ENCODE results near the gene EYS.

EYS gene

DNA sequence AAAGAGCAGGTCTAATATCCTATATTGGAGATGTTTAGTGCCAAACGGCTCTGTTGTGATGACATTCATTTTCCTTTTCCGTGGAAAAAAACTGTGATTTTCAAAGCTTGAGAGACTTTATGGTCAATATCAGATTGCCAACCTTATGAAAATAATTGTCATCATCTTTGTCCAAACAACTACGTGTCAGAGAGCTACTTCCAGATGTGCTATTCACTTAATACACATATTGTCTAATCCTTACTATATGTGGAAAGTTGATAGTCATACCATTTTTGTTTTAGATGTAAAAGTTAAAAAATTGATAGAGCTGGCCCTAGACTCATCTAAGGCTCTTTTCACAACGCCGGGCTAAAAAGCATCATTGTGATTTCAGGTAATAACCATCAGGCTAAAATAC lies 1521.4 kb downstream of the EYS start:
- DNase-seq (ENCODE audit: low read depth in 2 of 2, low spot score in 1 of 2), result no peak

DNA sequence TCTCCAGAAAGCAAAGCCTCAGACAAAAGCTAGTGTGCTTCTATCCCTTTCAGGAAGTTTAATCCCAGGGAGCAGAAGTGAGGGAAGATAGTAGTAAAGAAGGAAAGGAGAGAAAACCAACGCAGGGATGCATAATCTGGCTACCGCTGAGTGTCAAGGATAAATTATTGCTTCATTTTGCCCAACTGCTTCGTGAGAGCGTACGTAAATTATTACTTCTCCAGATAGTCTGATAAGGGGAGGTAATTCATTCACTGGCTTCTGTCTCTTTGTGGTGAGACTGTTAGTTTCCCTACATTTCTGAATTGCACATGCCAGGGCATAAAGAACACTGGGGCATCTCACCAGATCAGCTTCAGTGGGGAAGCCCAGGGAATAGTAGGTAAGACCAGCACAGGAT lies 1531.7 kb downstream of the EYS start:
- DNase-seq (ENCODE audit: low read depth in 2 of 2, low spot score in 1 of 2), result no peak

DNA sequence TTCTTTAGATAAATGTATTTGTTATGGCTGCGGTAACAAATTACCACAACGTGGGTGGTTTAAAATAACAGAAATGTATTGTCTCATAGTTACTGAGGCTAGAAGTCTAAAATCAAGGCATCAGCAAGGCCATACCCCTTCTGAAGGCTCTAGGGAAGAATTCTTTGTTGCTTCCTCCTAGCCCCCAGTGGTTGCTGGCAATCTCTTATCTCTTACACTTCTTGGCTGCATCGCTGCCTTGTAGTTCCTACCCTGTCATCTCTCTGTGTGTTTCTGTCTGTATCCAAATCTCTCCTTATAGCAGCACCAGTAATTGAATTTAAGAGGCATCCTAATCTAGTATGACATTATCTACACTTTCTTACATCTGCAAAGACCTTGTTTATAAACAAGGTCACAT lies 1536.7 kb downstream of the EYS start:
- no peak for DNase-seq (ENCODE audit: low read depth in 2 of 2, low spot score in 1 of 2)

DNA sequence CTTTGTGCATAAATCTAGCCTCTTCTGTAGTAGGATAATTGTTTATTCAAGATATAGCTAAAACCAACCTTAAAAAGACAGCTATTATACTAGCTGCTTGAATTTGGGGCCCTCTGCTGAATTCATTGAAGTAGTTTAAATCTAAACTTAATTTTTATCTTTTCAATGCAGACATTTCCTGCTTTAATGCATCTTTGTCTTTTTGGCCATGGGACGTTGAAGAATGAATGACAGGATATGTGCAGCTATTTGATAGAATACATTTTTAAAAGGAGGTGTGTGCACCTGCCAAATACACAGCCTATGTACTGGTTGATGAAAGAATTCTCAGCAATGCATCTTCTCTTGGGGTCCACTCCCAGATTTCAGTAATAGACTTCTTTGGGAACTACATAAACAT lies 1546.5 kb downstream of the EYS start:
- no peak for DNase-seq (ENCODE audit: low read depth in 2 of 2, low spot score in 1 of 2)

DNA sequence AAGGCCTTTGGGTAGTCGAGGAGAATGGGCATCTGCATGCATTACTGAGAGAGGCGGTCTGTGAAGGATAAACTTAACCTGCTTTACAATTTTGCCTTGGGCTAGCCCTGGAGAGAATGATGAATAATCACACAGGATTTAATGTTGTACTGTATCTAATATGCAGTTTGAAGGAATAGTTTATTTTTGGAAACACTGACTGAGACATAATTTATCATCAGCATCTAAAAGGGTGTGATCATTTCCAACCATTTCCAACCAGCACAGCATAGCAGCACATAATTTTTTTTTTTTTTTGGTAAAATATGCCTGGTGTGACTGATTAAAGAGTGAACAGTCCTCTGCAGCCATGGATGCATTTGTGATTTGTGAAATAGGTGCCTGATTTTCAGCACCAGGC lies 1552.0 kb downstream of the EYS start:
- no peak for DNase-seq (ENCODE audit: low read depth in 2 of 2, low spot score in 1 of 2)

DNA sequence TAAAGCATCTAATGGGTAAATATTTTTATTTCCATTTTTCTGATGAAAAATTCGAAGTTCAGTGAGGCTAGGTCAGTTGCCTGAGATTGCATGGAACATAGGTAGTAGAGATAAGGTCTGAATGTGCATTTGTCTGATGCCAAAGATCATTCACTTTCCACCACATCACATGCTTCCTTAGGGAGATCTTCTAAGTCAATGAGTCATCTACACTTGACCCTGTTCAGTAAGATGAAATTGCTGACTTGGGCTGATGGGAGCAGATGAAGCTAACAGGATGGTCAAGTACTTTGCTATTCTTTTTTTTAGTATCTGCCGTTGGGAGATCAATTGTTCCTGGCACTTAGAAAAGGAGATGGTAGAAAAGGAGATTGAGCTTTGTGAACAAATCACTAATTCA lies 1560.2 kb downstream of the EYS start:
- no peak for DNase-seq (ENCODE audit: low read depth in 2 of 2, low spot score in 1 of 2)

DNA sequence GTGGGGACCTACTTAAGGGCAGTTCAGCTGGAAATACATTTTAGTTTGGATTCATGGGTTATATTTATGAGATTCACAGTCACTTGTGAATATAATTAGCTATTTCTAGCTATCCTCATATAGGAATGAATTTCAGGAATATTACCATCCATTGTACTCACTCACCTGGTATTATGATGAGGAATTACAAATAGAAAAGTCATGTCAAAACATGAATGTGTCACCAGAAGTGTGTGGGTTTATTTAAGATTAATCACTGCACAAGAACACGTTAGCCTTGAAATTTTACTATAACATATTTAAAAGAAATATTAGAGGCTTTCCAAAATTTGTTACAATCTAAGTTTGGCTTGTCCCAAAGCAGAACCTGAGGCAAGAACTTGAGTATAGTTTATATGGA lies 1560.9 kb downstream of the EYS start:
- no peak for DNase-seq (ENCODE audit: low read depth in 2 of 2, low spot score in 1 of 2)

DNA sequence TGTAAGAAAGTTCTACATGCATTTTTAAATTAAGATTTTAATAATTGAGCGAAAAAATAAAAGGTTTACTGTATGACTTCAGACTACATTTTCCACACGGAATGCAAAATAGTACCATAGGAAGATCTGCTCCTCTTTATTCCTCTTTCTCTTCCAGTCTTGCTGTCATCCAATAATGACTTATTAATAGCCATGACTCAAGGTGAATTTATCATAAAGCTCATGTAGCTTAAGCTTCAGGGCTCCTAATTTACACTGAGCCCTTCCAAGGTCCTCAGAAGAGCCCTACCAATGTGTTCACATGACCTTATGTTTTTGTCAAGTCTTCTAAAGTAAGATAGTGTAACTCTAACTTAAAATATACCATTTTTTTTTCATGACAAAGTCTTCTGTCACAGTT lies 1561.4 kb downstream of the EYS start:
- no peak for DNase-seq (ENCODE audit: low read depth in 2 of 2, low spot score in 1 of 2)

DNA sequence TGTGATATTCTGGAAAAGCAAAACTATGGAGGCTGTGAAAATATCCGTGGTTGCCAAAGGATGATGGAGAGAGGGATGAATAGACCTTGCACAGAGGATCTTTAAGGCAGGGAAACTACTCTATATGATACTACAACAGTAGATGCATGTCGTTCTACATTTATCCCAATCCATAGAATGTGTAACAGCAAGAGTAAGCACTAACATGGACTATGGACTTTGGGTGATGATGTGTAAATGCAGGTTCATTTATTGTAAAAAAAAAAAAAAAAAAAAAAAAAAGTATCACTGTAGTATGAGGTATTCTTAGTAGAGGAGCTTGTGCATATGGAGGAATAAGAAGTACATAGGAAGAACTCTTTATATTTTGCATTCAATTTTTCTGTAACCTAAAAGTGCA lies 1563.9 kb downstream of the EYS start:
- DNase-seq (ENCODE audit: low read depth in 2 of 2, low spot score in 1 of 2), result no peak

DNA sequence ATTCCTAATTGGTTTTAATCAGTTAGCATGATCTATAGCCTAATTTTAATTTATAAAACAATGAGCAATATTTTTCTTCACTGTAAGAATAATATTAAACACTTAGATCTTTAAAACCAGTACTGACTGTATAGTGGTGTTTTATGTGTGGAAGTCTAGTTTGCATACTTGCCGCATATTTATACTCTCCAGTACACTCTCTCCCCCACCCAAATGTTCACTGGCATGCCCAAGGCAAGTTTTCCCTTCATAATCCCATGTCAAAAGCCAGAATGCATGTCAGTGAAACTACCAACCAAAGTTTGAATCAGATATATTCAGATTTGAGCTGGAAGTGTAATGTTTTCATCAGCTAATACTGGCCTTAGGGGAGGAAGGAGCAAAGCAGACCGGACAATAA lies 1565.3 kb downstream of the EYS start:
- DNase-seq (ENCODE audit: low read depth in 2 of 2, low spot score in 1 of 2), result no peak

DNA sequence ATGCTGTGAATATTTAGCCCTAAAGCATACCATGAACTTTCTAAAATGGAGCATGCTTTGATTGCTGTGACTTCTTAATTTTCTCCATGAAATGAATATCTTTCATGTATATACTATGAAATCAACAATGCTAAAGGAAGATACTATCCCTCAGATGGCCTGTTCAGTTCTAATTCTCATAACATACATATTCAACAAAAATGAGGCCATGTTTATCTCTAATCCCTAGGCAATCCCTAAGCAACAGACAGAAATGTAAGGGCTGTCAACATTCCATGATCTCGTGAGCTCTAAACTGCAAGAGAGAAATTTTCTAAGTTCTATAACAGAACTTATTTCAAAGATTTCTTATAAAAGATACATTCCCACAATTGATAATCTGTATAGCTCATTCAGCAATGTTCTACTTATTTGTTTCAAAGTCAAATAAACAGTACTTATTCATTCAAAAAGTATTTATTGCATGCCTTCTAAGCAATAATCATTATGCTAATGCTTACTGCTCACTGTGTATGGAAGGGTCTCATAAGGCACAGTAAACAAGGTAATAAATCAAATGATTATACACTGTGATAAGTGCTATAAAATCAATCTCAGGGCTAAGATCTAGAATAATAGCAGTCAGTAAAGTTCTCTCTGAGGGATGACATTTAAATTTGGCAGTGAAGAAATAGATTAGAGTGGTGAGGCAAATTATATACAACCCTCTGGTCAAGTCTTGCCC lies 1578.6 kb downstream of the EYS start:
- DNase-seq (ENCODE audit: low read depth in 2 of 2, low spot score in 1 of 2), result no peak

DNA sequence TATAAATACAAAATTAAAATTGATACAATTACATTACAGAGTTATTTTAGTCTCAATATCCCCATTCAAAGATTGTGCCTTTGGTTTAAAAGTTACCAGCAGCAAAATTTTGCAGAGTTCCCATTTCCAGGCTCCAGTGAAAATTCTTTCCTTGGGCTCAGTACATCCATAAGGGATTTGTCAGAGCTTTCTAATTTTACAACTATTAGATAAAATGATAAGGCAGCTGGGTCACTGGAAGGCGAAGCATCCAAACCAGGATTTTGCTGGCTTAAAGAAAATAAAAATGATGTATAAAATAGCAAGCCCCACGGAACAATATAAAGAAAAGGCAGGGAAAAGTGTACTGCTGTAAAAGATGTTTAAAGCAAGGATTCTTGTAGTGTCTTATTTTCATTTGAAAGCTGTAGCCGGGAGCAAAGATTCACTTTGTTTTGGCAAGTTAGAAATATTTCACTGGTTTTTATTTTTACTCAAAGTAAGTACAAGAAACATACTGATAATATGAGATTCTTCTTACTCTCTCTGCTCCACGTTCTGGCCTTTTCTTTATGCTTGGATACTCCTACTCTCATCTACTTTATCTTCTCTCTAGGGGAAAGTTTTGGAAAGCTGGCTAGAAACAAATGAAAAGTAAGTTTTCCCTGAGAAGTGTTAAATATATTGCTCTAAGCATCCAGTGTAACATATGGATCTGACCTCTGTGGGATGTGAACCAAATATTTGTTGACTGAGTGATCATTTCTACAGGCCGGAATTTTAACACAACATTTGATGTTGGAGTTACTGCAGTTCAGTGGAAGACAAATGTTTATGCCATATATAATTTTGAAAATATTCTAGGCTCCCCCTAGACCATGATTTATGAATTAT lies 1583.0 kb downstream of the EYS start:
- no peak for DNase-seq (ENCODE audit: low read depth in 2 of 2, low spot score in 1 of 2)

DNA sequence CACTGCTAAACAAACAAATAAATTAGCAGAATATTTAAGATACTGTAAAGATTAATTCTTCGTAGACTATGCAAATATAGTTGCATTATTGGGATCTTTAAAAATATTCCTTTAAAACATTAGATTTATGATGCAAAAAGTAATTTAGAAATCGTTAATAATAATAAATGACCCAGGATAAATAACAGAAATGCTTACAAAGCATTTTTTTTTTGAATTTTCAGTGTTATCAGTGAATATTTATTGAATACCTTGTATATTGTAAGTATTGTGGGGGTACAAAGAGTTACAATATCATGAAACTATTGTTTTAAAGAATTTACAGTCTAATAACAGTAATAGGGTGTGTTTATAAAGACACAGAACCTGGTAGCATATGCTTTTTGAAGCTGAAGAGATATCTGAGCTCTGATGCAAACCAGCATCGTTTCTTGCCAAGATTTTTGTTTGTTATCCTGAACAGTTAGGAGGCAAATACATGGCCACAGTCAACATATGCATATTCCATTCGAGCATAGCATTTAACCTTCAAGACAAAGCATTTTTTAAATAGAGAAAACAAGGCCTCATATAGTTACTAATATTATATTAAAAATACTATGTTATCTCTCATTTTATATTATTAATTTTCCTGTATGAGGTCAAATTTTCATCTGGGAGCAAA lies 1584.2 kb downstream of the EYS start:
- no peak for DNase-seq (ENCODE audit: low read depth in 2 of 2, low spot score in 1 of 2)

DNA sequence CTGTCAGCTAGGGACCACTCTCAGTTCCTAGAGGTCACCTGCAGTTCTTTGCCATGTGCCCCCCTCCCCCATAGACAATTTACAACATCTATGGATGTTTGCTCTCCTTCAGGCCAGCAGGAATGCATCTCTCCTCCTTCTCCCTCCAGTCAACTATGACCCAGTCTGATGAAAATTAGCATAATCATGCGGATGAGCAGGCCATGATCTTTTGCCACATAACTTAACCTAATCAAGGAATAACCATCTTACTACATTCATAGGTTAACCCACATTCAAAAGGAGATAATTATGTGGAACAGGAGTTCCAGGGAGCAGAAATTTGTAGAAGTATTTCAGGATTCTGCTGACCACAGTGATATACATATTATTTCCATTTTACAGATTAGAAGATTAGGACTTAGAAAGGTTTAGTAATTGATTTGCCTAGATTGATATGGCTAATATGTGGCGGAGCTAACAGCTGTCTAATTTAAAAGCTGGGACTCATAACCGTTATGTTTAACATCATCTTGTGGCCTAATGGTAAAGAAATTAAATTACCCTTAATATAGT lies 1585.9 kb downstream of the EYS start:
- no peak for DNase-seq (ENCODE audit: low read depth in 2 of 2, low spot score in 1 of 2)

DNA sequence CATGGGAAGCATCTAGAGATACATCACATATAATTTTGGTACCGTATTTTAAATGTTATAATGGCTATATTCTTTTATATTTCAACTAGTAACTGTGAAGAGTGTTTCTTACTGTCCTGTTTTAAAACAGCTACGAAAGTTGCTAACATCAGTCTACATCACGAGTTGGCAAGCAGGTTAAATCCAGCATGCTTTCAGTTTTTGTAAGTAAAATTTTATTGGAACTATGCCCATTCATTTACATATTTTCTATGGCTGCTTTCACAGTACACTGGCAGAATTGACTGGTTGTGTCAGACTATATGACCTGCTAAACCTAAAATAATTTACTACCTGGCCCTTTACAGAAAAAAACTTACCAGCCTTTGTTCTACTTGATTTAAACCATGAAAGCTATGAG lies 1593.3 kb downstream of the EYS start:
- DNase-seq (ENCODE audit: low read depth in 2 of 2, low spot score in 1 of 2), result no peak

DNA sequence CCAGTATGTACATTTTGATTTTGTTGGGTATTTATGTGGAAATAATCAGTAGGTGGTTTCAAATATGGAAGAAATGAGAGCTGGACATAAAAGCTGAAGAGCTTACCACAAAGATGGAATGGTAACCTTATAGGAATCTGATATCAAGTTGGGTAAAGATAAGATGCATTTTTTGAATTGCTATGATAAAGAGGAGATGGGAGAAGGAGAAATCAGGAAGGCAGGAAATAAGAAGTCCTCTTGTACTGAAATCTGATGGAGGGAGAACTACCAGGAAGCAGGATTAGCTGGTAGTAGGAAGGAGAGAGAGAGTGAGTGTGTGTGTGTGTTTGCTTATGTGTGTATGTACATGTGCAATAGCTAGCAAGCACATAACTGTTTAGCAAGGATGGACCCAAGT lies 1603.0 kb downstream of the EYS start:
- no peak for DNase-seq (ENCODE audit: low read depth in 2 of 2, low spot score in 1 of 2)

DNA sequence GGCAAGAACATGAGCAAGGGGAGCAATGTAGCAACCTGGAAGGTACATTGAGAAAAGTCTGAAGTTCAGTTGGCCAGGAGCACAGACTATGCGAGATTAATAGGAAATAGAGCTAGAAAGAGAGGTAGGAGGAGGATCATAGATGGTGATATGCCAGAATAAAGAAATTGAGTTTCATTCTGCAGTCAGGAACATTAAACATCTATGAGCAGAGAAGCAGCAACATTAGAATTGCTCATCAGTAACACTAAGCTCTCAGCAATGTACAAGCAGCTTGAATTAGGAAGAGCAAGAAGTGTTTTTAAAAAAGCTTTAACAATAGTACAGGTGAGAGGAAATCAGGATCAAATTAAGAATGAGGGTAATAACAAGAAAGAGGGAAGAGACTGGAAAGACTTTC lies 1603.5 kb downstream of the EYS start:
- DNase-seq (ENCODE audit: low read depth in 2 of 2, low spot score in 1 of 2), result no peak

DNA sequence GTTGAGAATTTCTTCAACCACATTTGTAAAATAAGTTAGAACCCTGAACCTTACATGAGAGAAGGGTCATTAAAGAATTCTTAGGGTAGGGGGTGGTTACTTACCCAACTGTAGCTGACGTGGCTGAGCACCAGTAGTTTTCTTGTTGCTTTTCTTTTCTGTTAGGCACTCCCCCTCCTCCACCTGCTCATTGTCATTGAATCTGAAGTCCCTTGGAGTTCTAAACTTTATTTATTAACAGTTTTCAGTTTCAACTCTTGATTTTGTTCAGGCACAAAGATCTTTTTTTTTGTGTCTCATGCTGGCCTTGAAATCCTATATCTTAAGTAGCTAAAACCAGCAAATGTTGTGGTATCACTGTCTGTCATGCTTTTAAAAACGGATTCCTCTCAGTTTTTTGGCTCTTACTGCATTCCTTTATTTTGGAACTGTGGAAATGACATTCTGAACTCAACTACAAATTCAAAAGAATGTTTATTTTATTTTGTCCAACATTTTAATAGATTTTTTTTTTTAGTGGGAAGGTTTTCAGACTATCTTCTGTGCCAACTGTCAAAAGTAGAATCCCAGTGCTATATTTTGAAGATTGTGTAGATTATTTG lies 1606.2 kb downstream of the EYS start:
- DNase-seq (ENCODE audit: low read depth in 2 of 2, low spot score in 1 of 2), result no peak

DNA sequence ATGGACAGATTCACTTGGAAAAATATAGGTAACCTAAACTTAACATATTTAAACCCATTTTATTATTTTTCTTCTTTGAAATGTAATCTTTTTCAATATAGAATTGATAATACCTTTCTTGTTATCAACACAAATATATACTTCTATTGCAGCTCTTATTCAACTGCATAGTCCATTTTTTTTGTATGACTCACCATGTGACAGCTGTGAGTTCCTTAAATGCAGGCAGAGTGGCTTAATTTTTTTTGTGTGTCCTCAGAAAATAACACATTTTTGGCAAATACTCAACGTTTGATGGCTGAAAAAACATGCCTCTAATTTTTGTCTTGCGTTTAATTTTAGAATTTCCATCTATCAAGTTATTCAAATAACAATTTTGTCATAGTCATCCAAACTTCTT lies 1616.7 kb downstream of the EYS start:
- no peak for DNase-seq (ENCODE audit: low read depth in 2 of 2, low spot score in 1 of 2)

DNA sequence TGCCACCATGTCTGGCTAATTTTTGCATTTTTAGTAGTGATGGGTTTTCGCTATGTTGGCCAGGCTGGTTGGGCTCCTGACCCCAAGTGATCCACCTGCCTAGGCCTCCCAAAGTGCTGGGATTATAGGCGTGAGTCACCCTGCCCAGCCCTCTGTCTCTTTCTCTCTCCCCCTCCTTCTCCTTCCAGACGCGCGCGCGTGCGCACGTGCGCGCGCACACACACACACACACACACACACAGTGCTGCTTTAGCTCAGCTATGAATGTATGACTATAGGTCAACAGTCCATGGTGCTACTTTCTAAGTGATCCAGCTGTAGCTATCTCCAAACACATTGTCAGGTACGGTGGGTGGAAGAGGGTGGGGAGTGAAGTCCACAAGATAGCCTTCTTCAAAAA lies 1621.9 kb downstream of the EYS start:
- no peak for DNase-seq (ENCODE audit: low read depth in 2 of 2, low spot score in 1 of 2)

DNA sequence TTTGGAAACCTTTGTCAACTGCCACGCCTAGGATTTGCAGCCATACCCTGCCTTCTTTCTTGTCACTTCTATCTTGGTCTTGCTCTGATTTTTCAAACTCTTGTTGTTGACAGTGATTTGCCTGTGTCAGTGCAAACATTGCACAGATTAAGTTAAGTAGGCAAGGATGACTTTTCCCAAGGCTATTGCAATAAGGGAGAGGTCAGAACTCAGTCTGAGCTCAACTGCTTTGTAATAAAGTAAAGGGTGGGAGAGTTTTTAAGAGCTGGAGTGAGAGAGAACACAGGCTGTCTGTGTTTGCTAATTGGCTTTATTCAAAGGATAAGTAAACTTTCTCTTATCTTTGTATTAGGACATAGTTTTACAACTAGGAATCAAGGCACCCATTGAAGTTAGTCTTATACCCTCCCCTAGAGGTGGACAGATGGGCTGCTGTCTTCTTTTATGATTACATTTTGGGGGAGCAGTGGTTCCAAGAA lies 1622.8 kb downstream of the EYS start:
- no peak for DNase-seq (ENCODE audit: low read depth in 2 of 2, low spot score in 1 of 2)

Data from stimulated activated CD8-positive, alpha-beta memory T cell treated with anti-CD3 and anti-CD28 coated beads, Interleukin-4, amount 100 ng/mL, for 4 hours (primary cell).